DOHH2 (cell line): ENCODE measurements around the gene CCDC12.

ENCODE experiments used
- H3F3A ChIP-seq: fragments of 200-600 bp; sonication (generic), shearing (Covaris generic); 2 replicates; pipeline ENCODE4 v1.6.0; 2016; ENCODE audit warnings: antibody characterized with exemption, mild to moderate bottlenecking; ENCODE audit not compliant: control insufficient read depth, insufficient read depth
- H3K27ac ChIP-seq: fragments of 200-600 bp; sonication (generic); 2 replicates; pipeline ENCODE4 v1.5.1; 2014; ENCODE audit warnings: low read depth, mild to moderate bottlenecking, low read length, moderate library complexity
- H3K27me3 ChIP-seq: fragments of 200-600 bp; sonication (generic); 2 replicates; pipeline ENCODE4 v1.6.1; 2014; ENCODE audit warnings: mild to moderate bottlenecking, low read length, mixed read lengths; ENCODE audit not compliant: control insufficient read depth
- H3K36me3 ChIP-seq: fragments of 200-600 bp; sonication (generic); 2 replicates; pipeline ENCODE4 v1.6.1; 2014; ENCODE audit warnings: mild to moderate bottlenecking, low read length, moderate library complexity, mixed read lengths; ENCODE audit not compliant: control insufficient read depth
- H3K4me1 ChIP-seq: fragments of 200-600 bp; sonication (generic); 2 replicates; pipeline ENCODE4 v1.6.1; 2014; ENCODE audit warnings: mild to moderate bottlenecking, low read length, mixed read lengths; ENCODE audit not compliant: control insufficient read depth
- H3K4me2 ChIP-seq: fragments of 200-600 bp; sonication (generic); 2 replicates; pipeline ENCODE4 v1.6.0; 2014; ENCODE audit warnings: mild to moderate bottlenecking, low read length, moderate library complexity
- H3K4me3 ChIP-seq: fragments of 200-600 bp; sonication (generic); 2 replicates; pipeline ENCODE4 v1.5.1; 2014; ENCODE audit warnings: mild to moderate bottlenecking, low read length, mixed read lengths
- H3K79me2 ChIP-seq: fragments of 200-600 bp; sonication (generic); 2 replicates; pipeline ENCODE4 v1.6.1; 2014; ENCODE audit warnings: mild to moderate bottlenecking, low read length, mixed read lengths; ENCODE audit not compliant: control insufficient read depth
- H3K9me2 ChIP-seq: fragments of 200-600 bp; sonication (generic); replicated peaks from 2 replicates; pipeline ENCODE4 v1.6.1; 2014; ENCODE audit warnings: mild to moderate bottlenecking, low read length, mixed read lengths; ENCODE audit not compliant: control insufficient read depth
- H3K9me3 ChIP-seq: fragments of 200-600 bp; sonication (generic); 2 replicates; pipeline ENCODE4 v1.6.1; 2014; ENCODE audit warnings: antibody characterized with exemption, low read length, mixed read lengths; ENCODE audit not compliant: control insufficient read depth, insufficient read depth
- H4K20me1 ChIP-seq: fragments of 200-600 bp; sonication (generic); 2 replicates; pipeline ENCODE4 v1.6.0; 2014; ENCODE audit warnings: low read depth, mild to moderate bottlenecking, antibody characterized with exemption, low read length, moderate library complexity; ENCODE audit not compliant: control insufficient read depth, insufficient read depth
- CTCF ChIP-seq: fragments of 200-600 bp; sonication (generic); IDR thresholded peaks from one replicate; pipeline ENCODE4 v1.5.1; 2014; ENCODE audit warnings: antibody characterized with exemption, mild to moderate bottlenecking, low read depth, low read length; ENCODE audit not compliant: poor library complexity, severe bottlenecking
- EZH2phosphoT487 ChIP-seq: fragments of 200-600 bp; sonication (generic); IDR thresholded peaks from 2 replicates; pipeline ENCODE4 v1.6.1; 2017; ENCODE audit warnings: borderline replicate concordance, mild to moderate bottlenecking, antibody characterized with exemption, low read length, moderate library complexity, mixed read lengths

CCDC12 gene

GRCh38 chr3:47003461-47004368 lies 27.2 kb upstream of the CCDC12 start:
- peaks cover 55% of the 10 kb centered on the region for H3K36me3 ChIP-seq
- H3K4me2 ChIP-seq = no peak overlapping the region
- no peaks in the 10 kb centered on the region; the same call in 1 of the 2 replicates for H3F3A ChIP-seq
- H3K4me3 ChIP-seq = no peak overlapping the region
- H3K9me2 ChIP-seq = no peaks in the 10 kb centered on the region
- H3K79me2 ChIP-seq = no peaks in the 10 kb centered on the region
- H3K27ac ChIP-seq = no peak overlapping the region
- peaks cover 4% of the 10 kb centered on the region for H3K4me1 ChIP-seq
- H4K20me1 ChIP-seq = no peaks in the 10 kb centered on the region
- H3K27me3 ChIP-seq = no peaks in the 10 kb centered on the region
- H3K9me3 ChIP-seq = no peaks in the 10 kb centered on the region
- no peak for TF ChIP-seq CTCF
- TF ChIP-seq EZH2phosphoT487 = no peak

- Histone ChIP-seq H3K9me2 (no peaks in the 10 kb centered on the region), H3K4me3 (no peak overlapping the region), H3K27ac (no peak overlapping the region), H3K79me2 (no peaks in the 10 kb centered on the region), H3K4me1 (no peaks in the 10 kb centered on the region), H4K20me1 (no peaks in the 10 kb centered on the region), H3K4me2 (no peak overlapping the region), H3K9me3 (no peaks in the 10 kb centered on the region), H3K36me3 (peaks cover 57% of the 10 kb centered on the region), H3K27me3 (no peaks in the 10 kb centered on the region), H3F3A (no peaks in the 10 kb centered on the region; the same call in 1 of the 2 replicates)
- TF ChIP-seq CTCF = no peak
- TF ChIP-seq EZH2phosphoT487 = no peak
Measured at GRCh38 chr3:47003056-47003410, 26.5 kb upstream of the CCDC12 start.

GRCh38 chr3:47002171-47003055 lies 25.9 kb upstream of the CCDC12 start:
- Histone ChIP-seq H3K4me3 (no peak overlapping the region), H3K9me3 (no peaks in the 10 kb centered on the region), H3F3A (no peaks in the 10 kb centered on the region; the same call in 1 of the 2 replicates), H3K36me3 (peaks cover 55% of the 10 kb centered on the region), H3K27me3 (no peaks in the 10 kb centered on the region), H3K4me2 (no peak overlapping the region), H3K4me1 (no peaks in the 10 kb centered on the region), H4K20me1 (no peaks in the 10 kb centered on the region), H3K27ac (no peak overlapping the region), H3K79me2 (no peaks in the 10 kb centered on the region), H3K9me2 (no peaks in the 10 kb centered on the region)
- TF ChIP-seq EZH2phosphoT487 (no peak), CTCF (peak; percentile 40)
